Keratinocyte (primary cell): ENCODE data around the gene UNC79. TPM values are rescaled to one million over a fixed set of nuclear protein-coding genes. Genes with fewer than 3 reads are reported as not detected.

Experiments used
- DNase-seq: peaks from one replicate; pipeline ENCODE4 v3.0.0-alpha.2; 2011; ENCODE audit warnings: low read depth, missing footprints, low spot score
- FAIRE-seq: peaks from 2 replicates; lab custom pipeline; 2011; peaks lifted over from hg19 to GRCh38; lab: Jason Lieb, UNC
- H2AFZ ChIP-seq: 2 replicates; pipeline ENCODE4 v1.6.0; 2012; ENCODE audit warnings: low read length, control low read depth, inconsistent platforms; ENCODE audit not compliant: control insufficient read depth
- H3K27ac ChIP-seq: 2 replicates; pipeline ENCODE4 v1.5.1; 2011; ENCODE audit warnings: low read length; ENCODE audit not compliant: control insufficient read depth, insufficient read depth
- H3K27me3 ChIP-seq: 3 replicates; pipeline ENCODE4 v1.6.0; 2011; ENCODE audit warnings: low read length; ENCODE audit not compliant: control insufficient read depth, insufficient read depth; ENCODE audit errors: extremely low read depth
- H3K36me3 ChIP-seq, 2 experiments: 2 replicates in 1 of 2; 3 replicates in 1 of 2; pipeline ENCODE4 v1.5.1; 2011; ENCODE audit warnings: low read length in 2 of 2, mild to moderate bottlenecking in 1 of 2; ENCODE audit not compliant: control insufficient read depth in 2 of 2, insufficient read depth in 2 of 2; ENCODE audit errors: extremely low read depth in 1 of 2
- H3K4me1 ChIP-seq: 3 replicates; pipeline ENCODE4 v1.5.1; 2011; ENCODE audit warnings: low read length; ENCODE audit not compliant: control insufficient read depth, insufficient read depth; ENCODE audit errors: extremely low read depth
- H3K4me2 ChIP-seq: 3 replicates; pipeline ENCODE4 v1.6.0; 2011; ENCODE audit warnings: low read depth, low read length; ENCODE audit not compliant: control insufficient read depth, insufficient read depth; ENCODE audit errors: extremely low read depth
- H3K4me3 ChIP-seq, 3 experiments: fragments of 200-600 bp in 1 of 3; sonication (generic) in 1 of 3; 2 replicates in 2 of 3; 3 replicates in 1 of 3; pipeline ENCODE4 v1.5.1; 2011 to 2016; ENCODE audit warnings: low read length in 3 of 3, mild to moderate bottlenecking in 3 of 3, control low read depth in 2 of 3, inconsistent platforms in 1 of 3, low read depth in 1 of 3, mixed read lengths in 1 of 3, mixed run types in 1 of 3, moderate library complexity in 1 of 3; ENCODE audit not compliant: control insufficient read depth in 2 of 3, insufficient read depth in 2 of 3; ENCODE audit errors: extremely low read depth in 1 of 3
- H3K79me2 ChIP-seq: 2 replicates; pipeline ENCODE4 v1.6.0; 2012; ENCODE audit warnings: low read length; ENCODE audit not compliant: control insufficient read depth, insufficient read depth
- H3K9ac ChIP-seq: 3 replicates; pipeline ENCODE4 v1.6.0; 2011; ENCODE audit warnings: low read length; ENCODE audit not compliant: control insufficient read depth, insufficient read depth; ENCODE audit errors: extremely low read depth
- H3K9me1 ChIP-seq: 3 replicates; pipeline ENCODE4 v1.6.0; 2011; ENCODE audit warnings: low read length; ENCODE audit not compliant: control insufficient read depth, insufficient read depth; ENCODE audit errors: extremely low read depth
- H3K9me3 ChIP-seq: 2 replicates; pipeline ENCODE4 v1.5.1; 2012; ENCODE audit warnings: low read depth, low read length; ENCODE audit not compliant: control insufficient read depth
- H4K20me1 ChIP-seq: 3 replicates; pipeline ENCODE4 v1.6.0; 2011; ENCODE audit warnings: low read length; ENCODE audit not compliant: control insufficient read depth, insufficient read depth; ENCODE audit errors: extremely low read depth
- CTCF ChIP-seq, 3 experiments: IDR thresholded peaks in 1 of 3; conservative IDR thresholded peaks in 1 of 3; optimal IDR thresholded peaks in 1 of 3; 2 replicates in 2 of 3; 3 replicates in 1 of 3; pipeline versions ENCODE3 to v1.5.1; 2011; ENCODE audit warnings: low read length in 3 of 3, mild to moderate bottlenecking in 3 of 3, moderate library complexity in 2 of 3, control low read depth in 1 of 3, inconsistent platforms in 1 of 3; ENCODE audit not compliant: insufficient read depth in 2 of 3; ENCODE audit errors: extremely low read depth in 1 of 3
- EZH2 ChIP-seq: IDR thresholded peaks from one replicate; pipeline ENCODE4 v1.6.1; 2012; ENCODE audit warnings: inconsistent platforms, mild to moderate bottlenecking, low read length, moderate library complexity
- dilution Hi-C: fragments of 300-500 bp; cut with MboI; formaldehyde crosslinking; loops from one replicate; pipeline ENCODE4 v1.7.0; 2020; ENCODE audit warnings: low sequenced_read_pairs; ENCODE audit not compliant: extremely low pct_ligation_motif_present
- polyA plus RNA-seq, 5 experiments: library from polyadenylated mRNA; depleted of rRNA in 3 of 5; stranded (reverse) in 3 of 5; stranded (forward) in 1 of 5; unstranded in 1 of 5; fragments of >200 nt; gene quantifications; 1 replicate in 1 of 5; 2 replicates in 3 of 5; 3 replicates in 1 of 5; pipeline versions ENCODE4 v1.2.1 to v1.2.3, GENCODE V29; 2011 to 2012; ENCODE audit warnings: missing spikeins in 2 of 5, low read depth in 1 of 5, low replicate concordance in 1 of 5

UNC79 gene
- polyA plus RNA-seq, 1 donor (not counting 4 experiments of a cell fraction or from before 2014, with no cell fraction given): 0.01 TPM

GRCh38 chr14:93723001-93723400 lies 292.3 kb downstream of the UNC79 start:
- H3K79me2 ChIP-seq: no peaks in the 10 kb centered on the region
- H4K20me1 ChIP-seq: no peaks in the 10 kb centered on the region
- H3K4me1 ChIP-seq: no peaks in the 10 kb centered on the region
- H3K36me3 ChIP-seq: no peaks in the 10 kb centered on the region
- peaks cover 8% of the 10 kb centered on the region for H3K9me3 ChIP-seq
- FAIRE-seq (no peak), DNase-seq (no peak)
- dilution Hi-C loops: no loop called here
- no peak for TF ChIP-seq EZH2
- no peak for TF ChIP-seq CTCF (optimal IDR thresholded peaks at IDR 0.05 in 1 of 3, IDR thresholded peaks at IDR 0.05 in 1 of 3, conservative IDR thresholded peaks at IDR 0.05 in 1 of 3; ENCODE audit: extremely low read depth in 1 of 3, insufficient read depth in 2 of 3, low read length in 3 of 3)
- H3K9me1 ChIP-seq: no peaks in the 10 kb centered on the region
- H2AFZ ChIP-seq: no peak overlapping the region
- H3K4me2 ChIP-seq: no peak overlapping the region
- H3K27ac ChIP-seq: no peak overlapping the region
- no peak overlapping the region for H3K9ac ChIP-seq
- H3K27me3 ChIP-seq: no peaks in the 10 kb centered on the region
- no peak overlapping the region for H3K4me3 ChIP-seq

DNA sequence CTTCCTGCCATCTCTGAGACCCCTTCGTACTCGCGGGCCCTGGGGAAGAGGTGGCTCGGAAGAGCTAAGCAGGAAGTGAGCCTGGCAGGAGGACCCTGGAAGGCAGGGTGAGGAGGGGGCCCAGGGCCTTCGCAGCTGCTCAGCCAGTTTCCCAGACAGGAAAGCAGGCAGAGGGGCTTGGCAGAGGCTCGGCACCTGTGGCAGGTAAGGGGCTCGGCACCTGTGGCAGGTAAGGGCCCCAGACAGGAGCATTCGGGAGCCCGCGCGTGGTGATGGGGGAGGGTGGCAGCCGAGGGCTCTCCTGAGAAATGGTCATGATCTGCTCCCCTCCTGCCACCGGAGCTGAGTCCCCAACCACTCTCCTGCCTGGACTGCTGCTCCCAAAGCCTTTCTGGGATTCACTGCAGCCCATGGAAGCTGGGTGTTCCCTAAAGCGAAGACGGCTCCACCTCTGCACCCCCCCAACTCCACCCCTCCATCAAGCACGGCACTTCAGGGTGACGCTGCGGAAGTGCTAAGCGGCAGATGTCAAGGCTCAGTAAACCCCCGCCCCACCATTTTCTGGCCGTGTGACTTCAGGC lies 294.4 kb downstream of the UNC79 start:
- Histone ChIP-seq H4K20me1 (no peaks in the 10 kb centered on the region), H3K36me3 (no peaks in the 10 kb centered on the region), H3K9ac (no peak overlapping the region), H3K9me1 (no peaks in the 10 kb centered on the region), H3K4me3 (no peak overlapping the region), H3K4me1 (no peaks in the 10 kb centered on the region), H3K79me2 (no peaks in the 10 kb centered on the region), H3K9me3 (peaks cover 8% of the 10 kb centered on the region), H3K27ac (no peak overlapping the region), H2AFZ (no peak overlapping the region), H3K27me3 (no peaks in the 10 kb centered on the region), H3K4me2 (no peak overlapping the region)
- dilution Hi-C loops: no loop called here
- FAIRE-seq (no peak), DNase-seq (no peak)
- TF ChIP-seq EZH2: no peak
- no peak for TF ChIP-seq CTCF (optimal IDR thresholded peaks at IDR 0.05 in 1 of 3, IDR thresholded peaks at IDR 0.05 in 1 of 3, conservative IDR thresholded peaks at IDR 0.05 in 1 of 3; ENCODE audit: extremely low read depth in 1 of 3, insufficient read depth in 2 of 3, low read length in 3 of 3)
